HEK293 (cell line): ENCODE data around the gene EIF5B.

ENCODE experiments used
- CTCF ChIA-PET: fragments of 350-600 bp; formaldehyde crosslinking; extraction: SDS; loops from one replicate; lab custom pipeline; 2021; ENCODE audit warnings: antibody characterized with exemption; lab: Yijun Ruan, JAX
- POLR2A ChIA-PET: fragments of 300-600 bp; formaldehyde crosslinking; extraction: SDS; loops from one replicate; lab custom pipeline; 2020; ENCODE audit warnings: antibody characterized with exemption, inconsistent platforms; lab: Yijun Ruan, JAX
- H3K27ac ChIP-seq: fragments of 200-500 bp; sonication (Bioruptor generic); 2 replicates; pipeline ENCODE4 v1.5.1; 2014; ENCODE audit warnings: low read depth, low read length, control low read depth, inconsistent platforms; ENCODE audit errors: extremely low read depth
- H3K36me3 ChIP-seq, 2 experiments: fragments of 200-500 bp in 1 of 2; sonication (Bioruptor generic) in 1 of 2; 1 replicate in 1 of 2; 2 replicates in 1 of 2; pipeline ENCODE4 v1.5.1; 2014 to 2017; ENCODE audit warnings: inconsistent platforms in 2 of 2, low read length in 2 of 2; ENCODE audit not compliant: control insufficient read depth in 2 of 2, insufficient read depth in 1 of 2
- H3K4me1 ChIP-seq: fragments of 200-500 bp; sonication (Bioruptor generic); 2 replicates; pipeline ENCODE4 v1.5.1; 2014; ENCODE audit warnings: mild to moderate bottlenecking, low read length, inconsistent platforms; ENCODE audit not compliant: control insufficient read depth, insufficient read depth
- H3K4me3 ChIP-seq: 2 replicates; pipeline ENCODE4 v1.5.1; 2011; ENCODE audit warnings: low read depth, mild to moderate bottlenecking, control low read depth, low read length, moderate library complexity
- H3K9me3 ChIP-seq: fragments of 200-500 bp; sonication (Bioruptor generic); 2 replicates; pipeline ENCODE4 v1.5.1; 2014; ENCODE audit warnings: low read depth, low read length, inconsistent platforms; ENCODE audit not compliant: control insufficient read depth, insufficient read depth
- PRDM1 ChIP-seq: fragments of 450-650 bp; formaldehyde crosslinking; IDR thresholded peaks from 2 replicates; pipeline ENCODE4; 2016; ENCODE audit warnings: missing biosample characterization, missing genetic modification characterization
- PRDM10 ChIP-seq: fragments of 450-650 bp; formaldehyde crosslinking; IDR thresholded peaks from 2 replicates; pipeline ENCODE4 v1.5.1; 2016; ENCODE audit warnings: missing biosample characterization, missing genetic modification characterization
- PRDM4 ChIP-seq: fragments of 450-650 bp; formaldehyde crosslinking; IDR thresholded peaks from 2 replicates; pipeline ENCODE4 v1.5.1; 2017; ENCODE audit warnings: missing biosample characterization, missing genetic modification characterization
- YY2 ChIP-seq: fragments of 450-650 bp; formaldehyde crosslinking; IDR thresholded peaks from 2 replicates; pipeline ENCODE4 v1.5.1; 2016; ENCODE audit warnings: missing biosample characterization, missing genetic modification characterization
- ZBTB8A ChIP-seq: fragments of 450-650 bp; formaldehyde crosslinking; IDR thresholded peaks from 2 replicates; pipeline ENCODE4 v1.5.1; 2016; ENCODE audit warnings: missing biosample characterization, missing genetic modification characterization
- ZNF114 ChIP-seq: fragments of 450-650 bp; formaldehyde crosslinking; IDR thresholded peaks from 2 replicates; pipeline ENCODE4 v1.5.0; 2017; ENCODE audit warnings: missing biosample characterization, missing genetic modification characterization
- ZNF18 ChIP-seq: fragments of 450-650 bp; formaldehyde crosslinking; IDR thresholded peaks from 2 replicates; pipeline ENCODE4 v1.5.1; 2016; ENCODE audit warnings: missing biosample characterization, missing genetic modification characterization
- ZNF2 ChIP-seq: fragments of 450-650 bp; formaldehyde crosslinking; IDR thresholded peaks from 2 replicates; pipeline ENCODE4 v1.5.1; 2016; ENCODE audit warnings: missing biosample characterization, missing genetic modification characterization
- ZNF280C ChIP-seq: fragments of 450-650 bp; formaldehyde crosslinking; IDR thresholded peaks from 2 replicates; pipeline ENCODE4 v1.5.1; 2016; ENCODE audit warnings: missing biosample characterization, missing genetic modification characterization
- ZNF335 ChIP-seq: fragments of 450-650 bp; formaldehyde crosslinking; conservative IDR thresholded peaks from 2 replicates; pipeline ENCODE4 v1.5.1; 2016; ENCODE audit warnings: missing biosample characterization, missing genetic modification characterization
- ZNF596 ChIP-seq: fragments of 450-650 bp; IDR thresholded peaks from 2 replicates; pipeline ENCODE4 v1.5.0; 2018; ENCODE audit warnings: missing biosample characterization, mild to moderate bottlenecking, missing genetic modification characterization, moderate library complexity
- ZNF610 ChIP-seq: fragments of 450-650 bp; formaldehyde crosslinking; IDR thresholded peaks from 2 replicates; pipeline ENCODE4 v1.5.1; 2016; ENCODE audit warnings: missing biosample characterization, missing genetic modification characterization, borderline replicate concordance
- ZNF658 ChIP-seq: fragments of 450-650 bp; formaldehyde crosslinking; IDR thresholded peaks from 2 replicates; pipeline ENCODE4; 2016; ENCODE audit warnings: missing biosample characterization, missing genetic modification characterization
- ZNF677 ChIP-seq: fragments of 450-650 bp; IDR thresholded peaks from 2 replicates; pipeline ENCODE4 v1.5.0; 2018; ENCODE audit warnings: missing biosample characterization, mild to moderate bottlenecking, missing genetic modification characterization, moderate library complexity
- ZNF777 ChIP-seq: fragments of 450-650 bp; formaldehyde crosslinking; IDR thresholded peaks from 2 replicates; pipeline ENCODE4 v1.5.1; 2017; ENCODE audit warnings: missing biosample characterization, missing genetic modification characterization, borderline replicate concordance
- ZNF830 ChIP-seq: fragments of 450-650 bp; IDR thresholded peaks from 2 replicates; pipeline ENCODE4 v1.5.0; 2018; ENCODE audit warnings: missing biosample characterization, missing genetic modification characterization, low read depth, mild to moderate bottlenecking, moderate library complexity

EIF5B gene

GRCh38 chr2:99336804-99337112 lies 431 bp upstream of the EIF5B start:
- peak overlapping the region; percentile 64 for H3K4me3 ChIP-seq
- H3K27ac ChIP-seq, result peak overlapping the region; percentile 78
- peaks cover 12 to 17% of the 10 kb centered on the region in 2 experiments for H3K36me3 ChIP-seq
- TF ChIP-seq ZNF2 (no peak), ZNF830 (tag by site-specific recombination) (no peak), ZNF777 (tag by site-specific recombination) (0 out of 2 replicates have a peak, but pooled peaks have one; percentile 14), YY2 (tag by site-specific recombination) (no peak), ZNF677 (tag by site-specific recombination) (no peak), ZNF596 (tag by site-specific recombination) (0 out of 2 replicates have a peak, but pooled peaks have one; percentile 4), ZNF335 (tag by site-specific recombination) (peak; percentile 15), ZNF610 (tag by site-specific recombination) (no peak), ZNF114 (tag by site-specific recombination) (no peak)
- TF ChIP-seq, all 188 proteins: peak for 3
- ChIA-PET POLR2A (interaction anchor here (0.8 to 4.4 kb wide), 20 partner anchors 11 to 195 kb away, joined by 3 to 33 read pairs (median 7); partner anchors contain the start of genes C2orf15, LIPT1, MITD1 and MRPL30), CTCF (interaction anchor here (0.6 to 2.7 kb wide), 13 partner anchors 13 to 687 kb away, joined by 3 to 11 read pairs (median 4); partner anchors contain the start of gene C2orf15)
- Histone ChIP-seq H3K9me3 (no peaks in the 10 kb centered on the region), H3K4me1 (peaks cover 9% of the 10 kb centered on the region)

GRCh38 chr2:99338029-99338585 lies 918 bp downstream of the EIF5B start:
- ChIA-PET POLR2A (interaction anchor here (0.6 to 4.4 kb wide), 13 partner anchors 9 to 689 kb away, joined by 3 to 33 read pairs (median 10); partner anchors contain the start of genes C2orf15, LIPT1, MITD1 and MRPL30), CTCF (interaction anchor here (0.6 to 2.7 kb wide), 8 partner anchors 9 to 689 kb away, joined by 3 to 11 read pairs (median 4); no protein-coding TSS in a partner anchor)
- Histone ChIP-seq H3K4me1 (peaks cover 9% of the 10 kb centered on the region), H3K27ac (peak overlapping the region; percentile 78; the same call in 1 of the 2 replicates), H3K4me3 (peak overlapping the region; percentile 64), H3K36me3 (peaks cover 3 to 4% of the 10 kb centered on the region in 2 experiments; a peak in 2 of 3 replicates), H3K9me3 (no peaks in the 10 kb centered on the region)
- TF ChIP-seq ZBTB8A (tag by site-specific recombination) (no peak), ZNF658 (tag by site-specific recombination) (no peak), PRDM10 (peak; percentile 50; the same call in 1 of the 2 replicates), PRDM4 (tag by site-specific recombination) (no peak), PRDM1 (peak; percentile 67)

- Histone ChIP-seq H3K4me3 (no peak overlapping the region), H3K27ac (no peak overlapping the region), H3K9me3 (no peaks in the 10 kb centered on the region), H3K36me3 (no peaks in the 10 kb centered on the region), H3K4me1 (peaks cover 7% of the 10 kb centered on the region)
- CTCF ChIA-PET, result no interaction called here
- TF ChIP-seq ZNF280C (tag by site-specific recombination), result no peak
- TF ChIP-seq ZNF18, result 0 out of 2 replicates have a peak, but pooled peaks have one; percentile 6
- POLR2A ChIA-PET, result no interaction called here
Observed at GRCh38 chr2:99340669-99341236, 3.6 kb downstream of the EIF5B start.
